GM12878 (cell line): ENCODE data around the gene ZNF526.

Experiments
- CBFB ChIP-seq: IDR thresholded peaks from 2 replicates; pipeline ENCODE4 v1.6.1; 2016; ENCODE audit warnings: antibody characterized with exemption, low read depth
- CEBPB ChIP-seq, 2 experiments: fragments of 150-350 bp in 1 of 2; IDR thresholded peaks; 2 replicates each; pipeline ENCODE4 v1.6.1; 2012 to 2014; ENCODE audit warnings: low read depth in 2 of 2, low read length in 2 of 2, borderline replicate concordance in 1 of 2, inconsistent platforms in 1 of 2
- CTCF ChIP-seq, 3 experiments: IDR thresholded peaks in 2 of 3; conservative IDR thresholded peaks in 1 of 3; 2 replicates each; pipeline ENCODE4 v1.5.1; 2011; ENCODE audit warnings: low read depth in 3 of 3, low read length in 3 of 3, mild to moderate bottlenecking in 3 of 3, control low read depth in 2 of 3, moderate library complexity in 2 of 3, inconsistent platforms in 1 of 3, mixed read lengths in 1 of 3; ENCODE audit not compliant: control insufficient read depth in 2 of 3, insufficient read depth in 1 of 3; ENCODE audit errors: extremely low read depth in 1 of 3
- EZH2 ChIP-seq: IDR thresholded peaks from 2 replicates; pipeline ENCODE4 v1.6.1; 2012; ENCODE audit warnings: low read depth, mild to moderate bottlenecking, control low read depth, inconsistent platforms, low read length, borderline replicate concordance; ENCODE audit not compliant: control insufficient read depth
- FOXK2 ChIP-seq: fragments of 450-650 bp; IDR thresholded peaks from 2 replicates; pipeline ENCODE4 v1.6.1; 2017; ENCODE audit warnings: mild to moderate bottlenecking, moderate library complexity
- JUND ChIP-seq: IDR thresholded peaks from 2 replicates; pipeline ENCODE4 v1.6.1; 2012; ENCODE audit warnings: low read depth, mild to moderate bottlenecking, low read length, improper control_type of control experiment, moderate library complexity
- KDM1A ChIP-seq: fragments of 200-600 bp; sonication (generic); IDR thresholded peaks from 2 replicates; pipeline ENCODE4 v1.6.1; 2016; ENCODE audit warnings: borderline replicate concordance
- SMC3 ChIP-seq: IDR thresholded peaks from 2 replicates; pipeline ENCODE4 v1.6.1; 2011; ENCODE audit warnings: low read length, improper control_type of control experiment, borderline replicate concordance
- ZNF384 ChIP-seq: IDR thresholded peaks from 2 replicates; pipeline ENCODE4 v1.6.1; 2012; ENCODE audit warnings: low read depth, mild to moderate bottlenecking, low read length, improper control_type of control experiment, borderline replicate concordance
- TF ChIP-seq, protein P1 (sequence below): fragments of 450-650 bp; IDR thresholded peaks from 2 replicates; pipeline ENCODE4 v1.6.1; 2014; ENCODE audit warnings: mild to moderate bottlenecking

GRCh38 chr19:42191330-42191729, 28.8 kb upstream of the ZNF526 start:
- no peak for TF ChIP-seq ZNF384
- TF ChIP-seq SMC3: no peak
- TF ChIP-seq CTCF (IDR thresholded peaks at IDR 0.05 in 2 of 3, conservative IDR thresholded peaks at IDR 0.05 in 1 of 3; ENCODE audit: control insufficient read depth in 2 of 3, extremely low read depth in 1 of 3, insufficient read depth in 1 of 3, low read depth in 3 of 3, low read length in 3 of 3): no peak
- no peak for TF ChIP-seq CBFB
- TF ChIP-seq FOXK2: no peak
- TF ChIP-seq KDM1A: no peak
- TF ChIP-seq EZH2: no peak
- TF ChIP-seq, protein P1, sequence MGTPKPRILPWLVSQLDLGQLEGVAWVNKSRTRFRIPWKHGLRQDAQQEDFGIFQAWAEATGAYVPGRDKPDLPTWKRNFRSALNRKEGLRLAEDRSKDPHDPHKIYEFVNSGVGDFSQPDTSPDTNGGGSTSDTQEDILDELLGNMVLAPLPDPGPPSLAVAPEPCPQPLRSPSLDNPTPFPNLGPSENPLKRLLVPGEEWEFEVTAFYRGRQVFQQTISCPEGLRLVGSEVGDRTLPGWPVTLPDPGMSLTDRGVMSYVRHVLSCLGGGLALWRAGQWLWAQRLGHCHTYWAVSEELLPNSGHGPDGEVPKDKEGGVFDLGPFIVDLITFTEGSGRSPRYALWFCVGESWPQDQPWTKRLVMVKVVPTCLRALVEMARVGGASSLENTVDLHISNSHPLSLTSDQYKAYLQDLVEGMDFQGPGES: no peak
- TF ChIP-seq CEBPB (IDR thresholded peaks at IDR 0.05; ENCODE audit: borderline replicate concordance in 1 of 2, low read depth in 2 of 2, low read length in 2 of 2): no peak
- no peak for TF ChIP-seq JUND
